Duodenal mucosa (tissue), 2 donors: ENCODE measurements around the gene KLHL17.
A peak's percentile ranks its signal among the peaks of the same experiment; 100 is the strongest.

Source experiments
- H3K27ac ChIP-seq: one replicate; pipeline ENCODE4 v1.7.0; 2013; ENCODE audit warnings: low read depth, low read length
- H3K27me3 ChIP-seq, 2 donors: one replicate each; pipeline ENCODE4 v1.7.0; 2013; ENCODE audit warnings: low read length in 2 of 2, control low read depth in 1 of 2; ENCODE audit not compliant: insufficient read depth in 2 of 2, control insufficient read depth in 1 of 2
- H3K36me3 ChIP-seq, 2 donors: one replicate each; pipeline ENCODE4 v1.7.0; 2013; ENCODE audit warnings: low read length in 2 of 2, control low read depth in 1 of 2; ENCODE audit not compliant: insufficient read depth in 2 of 2, control insufficient read depth in 1 of 2
- H3K4me1 ChIP-seq, 2 donors: one replicate each; pipeline ENCODE4 v1.7.0; 2013; ENCODE audit warnings: low read length in 2 of 2, control low read depth in 1 of 2; ENCODE audit not compliant: insufficient read depth in 2 of 2, control insufficient read depth in 1 of 2
- H3K4me3 ChIP-seq, 2 donors: one replicate each; pipeline ENCODE4 v1.7.0; 2013; ENCODE audit warnings: low read length in 2 of 2, low read depth in 1 of 2
- H3K9ac ChIP-seq, 2 donors: one replicate each; pipeline ENCODE4 v1.7.0; 2013; ENCODE audit warnings: low read length in 2 of 2, low read depth in 1 of 2
- H3K9me3 ChIP-seq, 2 donors: one replicate each; pipeline ENCODE4 v1.7.0; 2013; ENCODE audit warnings: low read length in 2 of 2, control low read depth in 1 of 2; ENCODE audit not compliant: control insufficient read depth in 1 of 2

The KLHL17 gene

DNA sequence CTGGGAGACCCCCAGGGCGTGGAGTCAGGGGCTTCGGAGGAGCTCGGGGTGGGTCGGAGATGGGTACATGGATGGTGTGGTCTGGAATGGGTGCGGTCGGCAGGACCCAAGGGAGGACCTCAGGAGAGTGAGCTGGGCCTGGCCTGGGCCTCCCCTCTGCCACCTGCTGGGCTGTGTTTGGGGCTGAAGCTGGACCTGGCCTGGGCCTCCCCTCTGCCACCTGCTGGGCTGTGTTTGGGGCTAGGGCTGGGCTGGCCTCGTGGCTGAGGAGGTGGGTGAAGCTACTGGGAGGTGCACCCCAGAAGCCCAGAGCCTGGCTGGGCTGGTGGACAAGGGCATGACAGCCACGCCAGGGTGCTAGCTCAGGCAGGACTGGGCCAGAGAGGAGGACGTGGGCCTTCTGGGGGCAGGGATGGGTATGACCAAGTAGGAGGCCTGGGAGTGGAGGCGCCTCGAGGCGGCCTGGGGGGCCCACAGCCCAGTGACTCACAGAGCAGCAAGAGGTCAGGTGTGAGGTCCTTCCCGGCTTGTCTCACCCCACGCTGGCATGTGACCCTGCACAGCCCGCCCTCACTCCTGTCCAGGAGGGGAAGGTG lies 22.2 kb upstream of the KLHL17 start:
- H3K27ac ChIP-seq, result no peak overlapping the region
- H3K9ac ChIP-seq, result no peak overlapping the region
- no peak overlapping the region for H3K4me3 ChIP-seq
- no peaks in the 10 kb centered on the region for H3K9me3 ChIP-seq
- H3K36me3 ChIP-seq, result no peaks in the 10 kb centered on the region
- H3K4me1 ChIP-seq, result peaks cover 0 to 18% of the 10 kb centered on the region in 2 donors
- peaks cover 66 to 68% of the 10 kb centered on the region in 2 donors for H3K27me3 ChIP-seq

DNA sequence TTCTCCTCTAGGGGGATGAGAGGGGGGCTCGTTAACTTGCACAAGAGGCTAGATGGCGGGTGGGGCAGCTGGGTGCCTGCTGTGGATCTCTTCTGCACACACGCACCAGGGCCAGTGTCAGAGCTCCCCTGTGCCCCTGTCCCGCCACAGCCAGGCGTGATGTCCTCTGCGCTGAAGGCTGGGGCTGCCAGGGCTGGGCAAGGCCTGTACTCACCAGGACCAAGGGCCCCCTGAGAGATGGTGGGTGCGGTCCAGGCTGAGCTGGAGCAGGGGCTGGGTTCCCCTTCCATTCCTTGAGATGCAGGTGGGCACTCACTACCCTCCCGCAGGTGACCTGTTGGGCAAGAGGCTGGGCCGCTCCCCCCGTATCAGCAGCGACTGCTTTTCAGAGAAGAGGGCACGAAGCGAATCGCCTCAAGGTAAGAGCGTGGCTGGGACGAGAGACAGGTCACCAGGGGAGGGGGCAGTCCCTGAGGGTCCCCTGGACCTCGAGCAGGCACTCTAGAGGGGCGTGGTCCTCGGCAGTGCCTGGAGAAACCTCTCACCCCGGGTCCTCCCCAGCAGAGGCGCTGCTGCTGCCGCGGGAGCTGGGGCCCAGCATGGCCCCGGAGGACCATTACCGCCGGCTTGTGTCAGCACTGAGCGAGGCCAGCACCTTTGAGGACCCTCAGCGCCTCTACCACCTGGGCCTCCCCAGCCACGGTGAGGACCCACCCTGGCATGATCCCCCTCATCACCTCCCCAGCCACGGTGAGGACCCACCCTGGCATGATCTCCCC lies 21.5 kb upstream of the KLHL17 start:
- no peak overlapping the region for H3K9ac ChIP-seq
- no peaks in the 10 kb centered on the region for H3K36me3 ChIP-seq
- H3K27me3 ChIP-seq, result peaks cover 62 to 63% of the 10 kb centered on the region in 2 donors
- no peak overlapping the region for H3K27ac ChIP-seq
- no peaks in the 10 kb centered on the region for H3K9me3 ChIP-seq
- no peak overlapping the region for H3K4me3 ChIP-seq
- peaks cover 0 to 18% of the 10 kb centered on the region in 2 donors for H3K4me1 ChIP-seq

DNA sequence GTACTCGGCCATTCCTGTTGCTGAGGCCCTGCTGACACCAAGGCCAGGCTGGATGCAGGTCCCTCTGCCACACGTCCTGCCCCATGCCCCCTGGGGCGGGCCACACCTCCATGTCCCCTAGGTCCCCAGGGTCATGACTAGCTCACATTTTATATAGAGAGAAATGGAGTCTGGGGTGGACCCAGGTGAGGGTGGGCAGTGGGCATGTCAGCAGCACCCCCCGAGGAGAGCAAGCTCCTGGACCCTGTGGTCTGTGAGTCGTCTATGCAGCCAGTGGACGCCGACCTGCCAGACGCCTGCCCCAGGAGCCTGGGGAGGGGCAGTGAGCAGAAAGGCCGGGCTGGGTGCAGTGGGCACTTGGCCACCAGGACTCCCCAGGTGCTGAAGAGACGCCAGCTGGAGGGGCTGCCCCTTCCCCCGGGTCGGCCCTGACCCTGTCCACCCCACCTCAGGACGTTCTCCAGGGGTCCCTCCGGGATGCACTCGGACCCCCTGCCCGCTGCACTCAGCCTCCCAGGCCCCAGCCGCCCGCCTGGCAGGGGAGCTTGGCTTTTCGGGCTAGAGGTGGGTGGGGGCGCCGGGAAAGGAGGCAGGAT lies 20.8 kb upstream of the KLHL17 start:
- H3K4me1 ChIP-seq, result peaks cover 0 to 18% of the 10 kb centered on the region in 2 donors
- no peak overlapping the region for H3K9ac ChIP-seq
- no peak overlapping the region for H3K27ac ChIP-seq
- no peaks in the 10 kb centered on the region for H3K36me3 ChIP-seq
- H3K4me3 ChIP-seq, result no peak overlapping the region
- no peaks in the 10 kb centered on the region for H3K9me3 ChIP-seq
- H3K27me3 ChIP-seq, result peaks cover 62 to 63% of the 10 kb centered on the region in 2 donors

DNA sequence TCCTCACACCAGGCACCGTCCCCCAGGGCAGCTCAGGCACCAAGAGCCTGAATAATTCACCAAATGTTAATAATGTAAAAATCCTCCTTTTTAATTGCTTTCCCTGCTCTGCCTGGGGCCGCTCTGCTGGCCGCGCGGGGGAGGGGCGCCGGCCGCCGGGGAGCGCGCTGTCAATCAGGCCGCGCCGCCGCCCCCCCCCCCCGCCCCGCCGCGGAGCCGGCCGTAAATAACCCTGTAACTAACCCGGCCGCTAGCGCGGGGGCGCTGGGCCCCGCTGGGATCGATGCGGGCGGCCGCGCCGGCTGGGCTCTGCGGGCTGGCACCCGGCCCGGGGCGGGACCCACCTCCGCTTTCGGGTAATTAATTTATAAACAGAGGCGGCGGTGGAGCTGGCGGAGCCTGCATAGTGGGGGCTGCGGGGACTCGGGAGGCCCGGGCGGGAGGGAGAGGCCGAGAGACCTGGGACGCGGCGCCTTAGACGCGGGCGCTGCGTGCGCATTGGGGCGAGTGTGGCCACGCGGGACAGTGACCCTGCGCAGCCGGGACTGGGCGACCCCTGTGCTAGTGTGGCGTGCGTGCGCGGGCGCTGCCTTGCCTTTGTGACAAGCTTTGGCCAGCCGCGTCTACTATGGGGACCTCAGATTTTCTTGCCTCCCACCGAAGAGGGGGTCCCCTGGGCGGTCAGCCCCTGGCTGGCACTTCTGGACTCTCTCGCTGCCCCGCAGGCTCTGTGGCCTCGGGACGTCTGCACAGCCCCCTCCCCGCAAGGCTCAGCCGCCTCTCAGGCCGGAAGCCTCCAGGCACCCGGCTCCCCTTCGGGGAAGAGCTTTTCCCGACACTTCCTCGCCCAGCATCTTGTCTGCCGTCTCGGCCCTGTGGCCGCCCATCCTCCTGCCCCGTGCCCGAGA lies 20.0 kb upstream of the KLHL17 start:
- H3K36me3 ChIP-seq, result peaks cover 3 to 4% of the 10 kb centered on the region in 2 donors
- H3K27ac ChIP-seq, result peak overlapping the region; percentile 42
- peaks cover 0 to 18% of the 10 kb centered on the region in 2 donors for H3K4me1 ChIP-seq
- peaks cover 57% of the 10 kb centered on the region in 2 donors for H3K27me3 ChIP-seq
- H3K9ac ChIP-seq, result no peak overlapping the region
- H3K4me3 ChIP-seq, result peak overlapping the region; percentile 29 to 51
- no peaks in the 10 kb centered on the region for H3K9me3 ChIP-seq

DNA sequence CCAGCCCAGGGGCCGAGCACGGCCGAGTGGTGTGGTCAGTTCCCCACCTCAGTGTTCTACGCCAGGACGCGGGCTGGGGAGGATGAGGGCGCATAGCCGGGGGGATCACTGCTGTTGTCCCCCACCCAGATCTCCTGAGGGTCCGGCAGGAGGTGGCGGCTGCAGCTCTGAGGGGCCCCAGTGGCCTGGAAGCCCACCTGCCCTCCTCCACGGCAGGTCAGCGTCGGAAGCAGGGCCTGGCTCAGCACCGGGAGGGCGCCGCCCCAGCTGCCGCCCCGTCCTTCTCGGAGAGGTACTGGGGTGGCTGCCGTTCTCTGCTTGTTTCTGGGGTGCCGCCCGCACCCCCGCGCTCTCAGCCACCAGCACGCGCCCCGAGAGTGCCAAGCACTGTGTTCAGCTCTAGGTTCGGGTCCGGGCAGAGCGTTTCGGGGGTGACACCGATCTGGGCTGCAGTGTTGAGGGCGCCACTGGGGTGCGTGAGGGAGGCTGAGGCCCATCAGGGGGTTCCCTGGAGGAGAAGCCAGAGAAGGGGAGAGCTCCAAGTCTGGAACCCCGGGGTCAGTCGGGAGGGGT lies 19.3 kb upstream of the KLHL17 start:
- H3K27me3 ChIP-seq, result peaks cover 50 to 51% of the 10 kb centered on the region in 2 donors
- H3K27ac ChIP-seq, result peak overlapping the region; percentile 42
- H3K4me1 ChIP-seq, result peaks cover 0 to 18% of the 10 kb centered on the region in 2 donors

DNA sequence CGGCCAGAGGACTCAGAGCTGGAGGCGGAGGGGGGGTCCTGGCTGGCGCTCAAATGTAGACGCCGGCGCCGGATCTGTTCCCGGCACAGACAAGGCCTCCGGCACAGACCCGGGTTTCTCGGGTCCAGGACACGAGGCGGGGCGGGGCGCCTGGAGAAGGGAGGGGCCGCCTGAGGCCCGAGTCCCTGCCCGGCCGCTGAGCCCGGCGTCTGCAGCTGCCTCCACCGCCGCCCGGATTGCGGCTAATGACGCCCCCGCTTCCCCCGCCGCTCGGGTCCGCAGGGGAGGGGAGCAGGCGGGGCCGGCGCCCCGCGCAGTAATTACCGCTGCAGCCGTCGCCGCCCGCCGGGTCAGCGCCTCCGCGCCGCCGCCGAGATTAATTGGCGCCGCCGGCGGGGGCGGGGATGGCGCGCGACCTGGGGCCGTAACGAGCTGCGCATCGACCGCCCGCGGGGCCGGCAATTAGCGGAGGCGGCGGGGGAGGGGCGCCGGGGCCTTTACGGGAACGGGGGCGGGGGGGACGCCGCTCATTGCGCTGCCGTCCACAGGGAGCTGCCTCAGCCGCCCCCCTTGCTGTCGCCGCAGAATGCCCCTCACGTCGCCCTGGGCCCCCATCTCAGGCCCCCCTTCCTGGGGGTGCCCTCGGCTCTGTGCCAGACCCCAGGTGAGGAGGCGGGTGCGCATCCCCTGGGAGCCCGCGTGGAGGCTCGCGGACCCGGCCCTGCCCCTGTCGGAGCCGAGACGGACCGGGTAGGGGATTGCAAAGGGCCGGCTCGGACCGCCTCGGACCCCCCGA lies 18.6 kb upstream of the KLHL17 start:
- Histone ChIP-seq H3K27ac (peak overlapping the region; percentile 42), H3K27me3 (peaks cover 43 to 47% of the 10 kb centered on the region in 2 donors), H3K9me3 (no peaks in the 10 kb centered on the region), H3K4me1 (peaks cover 0 to 18% of the 10 kb centered on the region in 2 donors), H3K36me3 (peaks cover 11% of the 10 kb centered on the region in 2 donors), H3K4me3 (peak overlapping the region; percentile 35 to 48), H3K9ac (no peak overlapping the region)

More for the DNA sequence above, 19.3 kb upstream of the KLHL17 start:
- Histone ChIP-seq H3K9me3 (no peaks in the 10 kb centered on the region), H3K4me3 (peak overlapping the region; percentile 29 to 51), H3K9ac (no peak overlapping the region), H3K36me3 (peaks cover 9 to 10% of the 10 kb centered on the region in 2 donors)

DNA sequence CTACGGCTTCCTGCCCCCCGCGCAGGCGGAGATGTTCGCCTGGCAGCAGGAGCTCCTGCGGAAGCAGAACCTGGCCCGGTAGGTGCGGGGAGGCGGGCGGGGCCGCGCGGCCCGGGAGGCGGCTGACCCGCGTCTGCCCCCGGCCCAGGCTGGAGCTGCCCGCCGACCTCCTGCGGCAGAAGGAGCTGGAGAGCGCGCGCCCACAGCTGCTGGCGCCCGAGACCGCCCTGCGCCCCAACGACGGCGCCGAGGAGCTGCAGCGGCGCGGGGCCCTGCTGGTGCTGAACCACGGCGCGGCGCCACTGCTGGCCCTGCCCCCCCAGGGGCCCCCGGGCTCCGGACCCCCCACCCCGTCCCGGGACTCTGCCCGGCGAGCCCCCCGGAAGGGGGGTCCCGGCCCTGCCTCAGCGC lies 18.0 kb upstream of the KLHL17 start:
- Histone ChIP-seq H3K27ac (no peak overlapping the region), H3K36me3 (peaks cover 15 to 17% of the 10 kb centered on the region in 2 donors), H3K9me3 (no peaks in the 10 kb centered on the region), H3K4me1 (peaks cover 0 to 18% of the 10 kb centered on the region in 2 donors), H3K9ac (no peak overlapping the region), H3K27me3 (peaks cover 40 to 42% of the 10 kb centered on the region in 2 donors), H3K4me3 (peak overlapping the region in 1 of 2 donors; percentile 35)

DNA sequence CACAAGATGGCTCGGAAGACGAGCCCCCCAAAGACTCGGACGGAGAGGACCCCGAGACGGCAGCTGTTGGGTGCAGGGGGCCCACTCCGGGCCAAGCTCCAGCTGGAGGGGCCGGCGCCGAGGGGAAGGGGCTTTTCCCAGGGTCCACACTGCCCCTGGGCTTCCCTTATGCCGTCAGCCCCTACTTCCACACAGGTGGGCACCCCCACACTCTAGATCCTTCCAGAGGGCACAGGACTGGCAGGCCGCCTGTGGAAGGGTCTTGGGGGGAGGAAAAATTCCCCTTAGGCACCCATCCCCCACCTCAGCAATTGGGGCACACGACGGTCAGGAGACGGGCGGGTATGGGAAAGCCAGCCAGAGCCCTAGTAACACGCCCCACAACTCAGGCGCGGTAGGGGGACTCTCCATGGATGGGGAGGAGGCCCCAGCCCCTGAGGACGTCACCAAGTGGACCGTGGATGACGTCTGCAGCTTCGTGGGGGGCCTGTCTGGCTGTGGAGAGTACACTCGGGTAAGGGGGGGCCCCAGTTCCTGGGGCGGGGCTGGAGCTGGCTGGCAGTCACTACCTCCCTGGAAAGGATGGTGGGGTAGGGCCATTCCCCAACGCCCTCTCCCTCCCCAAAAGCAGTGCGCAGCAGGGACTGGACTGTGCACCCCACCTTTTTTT lies 17.4 kb upstream of the KLHL17 start:
- Histone ChIP-seq H3K4me3 (no peak overlapping the region), H3K9me3 (no peaks in the 10 kb centered on the region), H3K27me3 (peaks cover 35 to 36% of the 10 kb centered on the region in 2 donors), H3K9ac (no peak overlapping the region), H3K36me3 (peaks cover 18 to 23% of the 10 kb centered on the region in 2 donors), H3K4me1 (peaks cover 0 to 18% of the 10 kb centered on the region in 2 donors), H3K27ac (peak overlapping the region; percentile 10)
